Anterior cingulate cortex (tissue), 58 donors: ENCODE measurements around the gene WRAP73.

Source experiments
- DNase-seq, 58 donors: peaks; one replicate each; lab custom pipeline; 2025; lab: John Stamatoyannopoulos, UW

The WRAP73 gene

GRCh38 chr1:3669971-3670431 lies 20.1 kb upstream of the WRAP73 start:
- DNase-seq: no peak

GRCh38 chr1:3669421-3669821 lies 19.5 kb upstream of the WRAP73 start:
- no peak for DNase-seq

DNA sequence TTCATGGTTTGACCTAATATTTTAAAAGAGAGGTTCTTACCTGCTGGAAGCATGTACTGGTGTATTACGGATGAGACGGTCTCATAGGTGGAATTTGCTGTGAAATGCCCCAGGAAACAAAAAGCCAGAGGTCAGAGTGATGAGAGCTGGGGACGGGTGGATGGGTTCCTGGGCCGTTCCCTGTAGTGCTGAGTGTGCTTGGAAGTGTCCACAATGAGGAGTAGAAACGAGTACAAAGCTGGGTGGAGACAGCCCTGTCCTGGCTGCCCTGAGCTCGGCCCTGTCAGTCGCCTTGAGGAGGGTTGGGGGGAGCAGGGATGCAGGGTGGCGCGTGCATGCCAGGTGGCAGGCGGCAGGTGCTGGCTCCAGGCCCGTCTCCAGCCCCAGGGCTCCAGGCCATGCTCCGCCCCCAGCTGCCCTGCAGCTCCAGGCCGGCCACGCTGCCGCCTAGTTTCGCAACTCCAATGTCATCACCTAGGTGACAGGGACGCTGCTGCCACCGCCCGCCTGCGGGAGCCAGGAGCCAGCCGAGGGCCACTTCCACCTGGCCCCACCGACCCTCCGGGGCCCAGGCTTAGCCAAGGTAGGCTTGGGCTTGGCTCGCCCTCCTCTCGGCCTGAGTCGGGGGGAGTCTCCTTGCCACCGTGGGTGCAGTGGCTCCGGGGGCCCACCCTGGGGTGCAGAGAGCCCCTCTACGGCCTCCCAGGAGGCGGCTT lies 18.8 kb upstream of the WRAP73 start:
- peak in 22 of 58 donors; percentile 8 to 65 (median 17) for DNase-seq

- no peak for DNase-seq
Observed at GRCh38 chr1:3668148-3668547, 18.2 kb upstream of the WRAP73 start.

GRCh38 chr1:3664700-3665375 lies 14.9 kb upstream of the WRAP73 start:
- no peak for DNase-seq

DNA sequence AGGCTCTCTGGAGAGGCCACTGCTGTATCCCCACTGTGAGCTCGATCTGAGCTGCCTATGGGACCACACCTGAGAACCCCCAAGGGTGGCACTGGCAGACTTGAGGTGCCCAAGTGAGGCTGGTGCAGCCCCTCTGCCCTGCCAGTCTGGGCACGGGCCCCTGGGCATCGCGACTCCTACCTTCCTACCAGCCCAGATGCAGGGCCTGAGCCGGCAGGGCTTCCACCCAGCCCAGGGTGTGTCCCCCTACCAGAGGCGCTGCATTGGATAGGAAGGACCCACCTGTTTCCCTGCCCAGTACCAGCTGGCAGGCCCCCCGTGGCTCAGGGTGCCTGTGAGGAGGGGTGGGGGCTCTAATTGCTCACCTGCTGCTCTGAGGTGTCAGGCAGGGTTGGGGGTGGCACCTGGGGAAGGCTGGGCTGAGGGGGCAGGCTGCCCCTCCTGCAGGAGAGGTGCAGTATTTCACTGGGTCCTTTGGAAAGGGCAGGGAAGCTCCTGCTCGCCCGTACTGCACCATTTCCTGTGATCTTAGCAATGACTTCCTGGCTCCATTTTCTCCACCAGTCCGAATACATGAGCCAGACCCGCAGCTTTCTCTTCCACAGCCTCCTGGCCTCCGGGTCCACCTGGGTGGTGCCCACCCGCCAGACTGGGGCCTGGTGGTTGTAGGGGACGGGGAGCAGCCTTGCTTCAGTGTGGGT lies 14.2 kb upstream of the WRAP73 start:
- no peak for DNase-seq

DNA sequence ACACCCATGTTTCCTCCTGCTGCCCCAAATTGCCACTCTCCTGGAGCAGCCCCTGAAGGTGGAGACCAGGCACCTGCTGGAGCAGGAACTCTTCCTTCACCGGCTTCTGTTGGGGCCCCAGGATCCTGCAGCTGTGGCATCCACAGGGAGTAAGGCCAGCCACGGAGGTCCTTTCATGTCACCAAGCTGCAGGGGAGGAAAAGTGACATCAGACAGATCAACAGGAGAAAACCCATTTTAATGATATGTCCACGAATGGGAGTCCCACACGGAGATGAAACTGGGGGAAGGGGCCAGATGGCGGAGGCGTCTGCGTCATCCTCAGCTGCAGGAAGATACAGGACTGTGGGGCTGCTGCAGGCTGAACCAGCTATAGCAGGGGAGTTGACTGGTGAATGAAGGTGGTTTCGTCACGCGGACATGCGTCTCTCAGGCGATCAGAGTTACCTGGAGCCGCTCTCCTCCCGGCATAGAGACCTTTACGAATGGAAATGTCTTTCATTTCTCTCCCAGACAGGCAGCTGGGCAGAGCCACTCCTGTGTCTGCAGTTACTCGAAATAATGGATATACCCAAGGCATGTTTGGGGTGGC lies 12.3 kb upstream of the WRAP73 start:
- DNase-seq: no peak

- no peak for DNase-seq
Observed at GRCh38 chr1:3661631-3662030, 11.7 kb upstream of the WRAP73 start.

DNA sequence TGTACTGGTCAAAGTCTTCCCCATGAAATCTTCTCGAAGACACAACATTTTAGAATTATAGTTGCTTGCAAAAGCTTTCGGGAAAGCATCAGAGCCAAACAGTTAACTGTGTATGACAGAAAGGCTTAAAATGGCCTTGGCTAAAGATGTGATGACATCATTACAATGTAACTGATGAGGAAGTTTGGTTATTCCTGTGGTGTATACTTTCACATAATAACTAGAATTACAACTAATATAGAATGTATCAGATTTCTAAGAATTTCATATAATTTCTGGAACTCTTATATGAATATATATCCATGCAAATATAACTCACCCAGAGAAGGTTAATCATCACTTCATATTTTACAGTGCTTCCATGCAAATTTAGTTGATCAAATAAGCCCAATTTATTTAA lies 10.8 kb upstream of the WRAP73 start:
- no peak for DNase-seq

- no peak for DNase-seq
Observed at GRCh38 chr1:3659093-3659492, 9.2 kb upstream of the WRAP73 start.

- no peak for DNase-seq
Observed at GRCh38 chr1:3658231-3658615, 8.3 kb upstream of the WRAP73 start.

DNA sequence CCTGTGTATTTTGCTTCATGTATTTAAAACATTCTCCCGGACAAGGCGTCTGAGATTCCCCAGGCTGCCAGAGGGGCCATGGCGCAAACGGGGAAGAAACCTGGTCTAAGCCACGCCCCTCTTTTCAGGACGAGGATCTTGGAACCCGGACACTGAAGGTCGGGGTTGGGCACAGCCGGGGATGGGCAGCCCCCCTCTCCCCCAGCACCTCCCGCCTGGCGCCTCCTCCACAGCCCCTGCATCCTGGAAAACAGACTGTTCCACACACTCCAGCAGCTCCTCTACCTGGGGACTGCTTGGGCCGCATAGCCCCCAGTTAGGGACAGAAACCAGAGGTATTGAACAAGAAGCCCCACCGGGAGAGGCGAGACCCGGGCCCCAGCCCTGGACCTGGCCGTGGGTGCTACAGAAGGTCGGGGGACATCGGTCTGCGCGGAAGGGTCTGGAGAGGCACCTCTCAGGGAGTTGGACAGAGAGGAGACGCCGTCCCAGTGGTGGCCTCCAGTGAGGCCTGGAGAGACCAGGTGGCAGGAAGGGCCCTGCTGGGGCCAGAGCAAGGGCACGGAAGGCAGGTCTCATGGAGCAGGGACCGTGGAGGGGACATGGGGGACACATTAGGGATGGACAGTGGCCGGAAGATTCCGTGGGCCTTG lies 7.8 kb upstream of the WRAP73 start:
- DNase-seq: no peak

GRCh38 chr1:3657096-3657475 lies 7.2 kb upstream of the WRAP73 start:
- DNase-seq: no peak

DNA sequence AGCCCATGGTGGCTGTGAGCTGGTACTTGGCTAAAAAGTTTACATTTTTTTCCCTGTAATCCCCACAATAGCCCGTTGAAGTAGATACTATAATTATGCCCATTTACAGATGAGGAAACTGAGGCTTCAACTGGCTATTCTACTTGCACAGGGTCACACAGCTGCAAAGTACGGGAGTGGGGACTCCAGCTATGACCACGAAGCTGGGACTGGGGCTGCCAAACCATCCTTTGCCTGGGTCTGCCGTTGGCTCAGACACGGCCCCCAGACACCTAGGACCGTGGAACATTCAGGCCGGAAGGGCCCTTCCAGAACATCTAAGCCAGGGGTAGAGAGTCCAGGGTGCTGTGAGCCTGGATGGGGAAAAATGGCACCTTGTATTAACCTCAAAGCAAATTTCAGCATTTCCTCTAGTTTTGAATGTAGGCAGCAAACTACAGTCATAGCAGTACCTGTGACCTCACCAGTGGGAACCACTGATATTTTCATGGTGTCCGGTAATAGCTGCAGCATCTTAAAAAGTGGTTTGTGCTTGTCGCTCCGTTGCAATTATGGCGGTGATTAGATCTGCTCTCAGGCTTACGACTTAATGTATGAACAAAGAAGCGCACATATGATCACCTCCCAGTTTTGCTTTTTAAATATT lies 6.7 kb upstream of the WRAP73 start:
- no peak for DNase-seq

DNA sequence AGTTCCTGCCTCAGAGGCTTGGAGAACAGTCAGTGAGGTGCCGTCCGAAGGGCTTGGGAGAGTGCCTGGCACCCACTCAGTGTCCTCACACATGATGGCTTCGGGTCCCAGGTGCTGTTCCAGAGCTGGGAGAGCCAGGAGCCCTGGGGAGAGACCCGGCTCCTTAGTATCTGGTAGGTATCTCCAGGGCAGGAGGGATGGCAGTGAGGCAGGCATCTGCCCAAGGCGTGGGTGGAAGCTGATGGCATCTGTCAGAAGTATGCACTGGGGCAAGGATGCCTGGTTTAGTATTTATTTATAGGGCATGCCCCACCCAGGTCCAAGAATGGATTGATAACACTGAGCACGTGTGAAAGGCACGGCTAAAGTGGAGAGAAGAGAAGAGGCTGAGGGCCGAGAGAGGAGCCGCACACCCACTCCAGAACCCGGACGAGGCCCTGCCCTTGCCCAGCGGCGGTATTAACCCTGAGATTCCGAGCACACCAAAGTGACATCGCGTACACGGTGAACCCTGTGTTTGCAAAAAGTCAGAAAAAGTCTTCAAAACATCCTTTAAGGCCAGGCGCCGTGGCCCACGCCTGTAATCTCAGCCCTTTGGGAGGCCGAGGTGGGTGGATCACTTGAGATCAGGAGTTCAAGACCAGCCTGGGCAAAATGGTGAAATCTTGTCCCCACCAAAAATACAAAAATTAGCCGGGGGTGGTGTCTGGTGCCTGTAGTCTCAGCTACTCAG lies 4.8 kb upstream of the WRAP73 start:
- no peak for DNase-seq

GRCh38 chr1:3653286-3653618 lies 3.3 kb upstream of the WRAP73 start:
- DNase-seq: no peak

DNA sequence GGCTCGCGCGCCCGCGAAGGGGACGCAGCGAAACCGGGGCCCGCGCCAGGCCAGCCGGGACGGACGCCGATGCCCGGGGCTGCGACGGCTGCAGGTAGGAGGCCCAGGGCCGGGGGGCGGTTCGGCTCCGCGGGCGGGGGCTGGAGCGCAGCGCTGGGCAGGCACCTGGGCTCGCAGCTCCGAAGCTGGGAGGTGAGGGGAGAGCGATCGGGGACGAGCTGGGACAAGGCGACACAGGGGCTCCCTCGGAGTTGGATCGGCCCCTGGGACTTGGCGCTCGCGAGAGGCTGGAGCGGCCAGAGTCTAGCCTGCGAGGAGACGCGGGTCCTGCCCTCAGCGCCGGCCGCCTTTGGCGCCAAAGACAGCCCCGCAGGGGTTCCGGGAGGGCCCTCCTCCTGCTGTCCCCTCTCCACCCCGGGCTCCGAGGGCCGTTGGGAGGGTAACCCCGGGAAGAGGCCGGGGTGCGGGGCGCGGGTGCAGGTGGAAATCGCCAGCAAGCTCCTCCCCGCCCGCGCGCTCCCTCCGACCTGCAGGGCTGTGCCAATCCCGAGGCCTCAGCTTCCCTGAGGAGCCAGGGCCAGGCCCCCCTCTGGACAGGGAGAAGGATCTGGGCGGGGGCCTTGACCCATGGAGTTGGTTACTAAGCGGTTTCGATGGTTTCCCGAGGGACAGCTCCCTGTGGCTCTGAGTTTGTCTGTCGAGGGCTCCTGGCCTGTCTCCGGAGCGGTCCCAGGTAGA lies 2.8 kb upstream of the WRAP73 start:
- DNase-seq: no peak

- DNase-seq: no peak
Observed at GRCh38 chr1:3651930-3652547, 2.1 kb upstream of the WRAP73 start, which contains the start of gene TP73. TSS of gene TP73 (plus strand) at chr1:3652516. CDS start at chr1:3682366, 29,850 bp downstream.
